C1 segment of cervical spinal cord (tissue), 14 donors: Measurements from ENCODE around the gene HTRA2.

Experiments
- DNase-seq, 14 donors: peaks; one replicate each; lab custom pipeline; 2025; lab: John Stamatoyannopoulos, UW

Gene HTRA2

DNA sequence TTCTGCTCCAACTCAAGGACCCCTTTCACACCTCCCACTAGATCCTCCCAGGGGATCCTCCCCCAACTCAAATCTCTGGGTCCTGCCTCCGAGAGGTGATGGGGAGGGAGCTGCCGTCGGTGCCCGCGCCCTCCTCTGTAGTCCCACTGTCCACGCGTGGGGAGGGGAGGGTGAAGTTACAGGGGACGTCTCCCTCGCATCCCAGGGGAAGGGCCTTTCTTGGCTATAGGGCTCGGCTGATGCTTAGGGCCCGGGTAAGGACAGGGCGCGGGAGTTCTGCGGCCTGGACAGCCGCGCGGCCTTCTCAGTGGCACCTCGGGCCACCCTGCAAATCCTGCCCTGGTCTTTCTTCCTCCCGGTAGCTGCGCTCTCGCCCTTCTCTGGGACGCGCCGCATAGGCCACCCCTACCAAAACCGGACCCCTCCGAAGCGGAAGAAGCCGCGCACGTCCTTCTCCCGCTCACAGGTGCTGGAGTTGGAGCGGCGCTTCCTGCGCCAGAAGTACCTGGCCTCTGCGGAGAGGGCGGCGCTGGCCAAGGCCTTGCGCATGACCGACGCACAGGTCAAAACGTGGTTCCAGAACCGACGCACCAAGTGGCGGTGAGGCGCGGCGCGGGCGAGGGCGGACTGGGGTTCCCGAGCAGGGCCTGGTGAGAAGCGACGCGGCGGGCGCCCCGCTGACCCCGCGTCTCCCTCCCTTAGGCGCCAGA is 14.3 kb upstream of the HTRA2 start:
- no peak for DNase-seq

DNA sequence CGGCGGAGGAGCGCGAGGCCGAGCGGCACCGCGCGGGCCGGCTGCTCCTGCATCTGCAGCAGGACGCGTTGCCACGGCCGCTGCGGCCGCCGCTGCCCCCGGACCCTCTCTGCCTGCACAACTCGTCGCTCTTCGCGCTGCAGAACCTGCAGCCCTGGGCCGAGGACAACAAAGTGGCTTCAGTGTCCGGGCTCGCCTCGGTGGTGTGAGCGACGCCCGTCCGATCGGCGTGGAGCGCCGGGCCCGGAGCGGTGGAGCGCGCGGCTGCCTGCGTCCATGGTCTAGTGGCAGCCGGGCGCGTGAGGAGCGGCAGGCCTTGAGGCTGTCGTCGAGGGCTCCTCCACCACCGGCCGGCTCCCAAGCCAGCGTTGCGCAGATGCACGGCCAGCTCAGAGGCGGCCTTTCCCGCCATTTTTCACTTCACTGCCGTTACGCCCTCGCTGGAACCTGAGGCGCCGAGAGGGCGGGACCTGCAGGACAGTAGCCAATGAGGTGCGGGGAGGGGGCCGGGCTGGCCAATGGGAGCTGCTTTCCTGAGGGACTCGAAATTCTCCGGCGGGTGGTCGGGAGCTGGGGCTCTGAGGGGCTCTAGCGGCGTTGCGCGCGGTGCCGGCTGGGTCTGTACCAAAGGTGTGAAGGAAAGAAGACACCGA is 13.6 kb upstream of the HTRA2 start:
- peak in 6 of 14 donors; percentile 2 to 39 (median 6) for DNase-seq

DNA sequence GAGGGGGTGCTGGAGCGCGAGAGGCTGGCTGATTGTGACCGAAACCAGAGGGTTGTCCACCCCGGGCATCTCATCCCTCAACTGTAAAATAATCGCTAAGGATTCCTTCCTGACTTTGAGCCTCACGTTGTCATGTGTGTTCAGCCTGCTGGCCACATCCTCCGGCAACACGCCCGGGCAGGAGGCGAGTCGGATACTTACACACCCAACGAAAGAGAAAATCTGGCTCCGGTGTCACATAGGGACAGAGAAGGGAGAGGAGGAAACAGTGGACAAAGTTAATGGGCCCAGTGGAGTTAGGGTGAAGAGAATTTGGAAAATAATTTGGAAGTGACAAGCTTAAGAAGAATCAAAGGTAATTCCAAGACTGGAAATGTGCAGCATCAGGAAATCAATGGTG is 13.1 kb upstream of the HTRA2 start:
- DNase-seq: no peak

DNA sequence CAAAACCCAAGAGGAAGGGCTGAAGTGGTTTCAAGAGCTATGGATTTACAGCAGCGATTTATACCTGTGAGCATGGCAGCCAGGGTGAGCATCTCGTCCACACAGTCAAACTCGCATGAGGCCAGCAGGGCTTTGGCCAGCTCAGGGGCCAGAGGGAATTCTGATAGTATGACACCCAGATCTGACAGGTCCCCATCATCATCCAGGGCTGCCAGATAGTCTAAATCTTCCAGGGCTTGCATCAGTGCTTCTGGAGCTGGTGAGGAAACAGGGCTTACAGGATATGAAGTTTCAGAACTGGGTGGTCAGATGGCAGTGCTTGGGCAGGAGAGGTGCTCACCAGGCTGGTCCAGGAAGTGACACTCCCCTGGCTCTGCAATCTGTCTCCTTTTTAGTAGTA is 7.2 kb upstream of the HTRA2 start:
- DNase-seq: no peak

DNA sequence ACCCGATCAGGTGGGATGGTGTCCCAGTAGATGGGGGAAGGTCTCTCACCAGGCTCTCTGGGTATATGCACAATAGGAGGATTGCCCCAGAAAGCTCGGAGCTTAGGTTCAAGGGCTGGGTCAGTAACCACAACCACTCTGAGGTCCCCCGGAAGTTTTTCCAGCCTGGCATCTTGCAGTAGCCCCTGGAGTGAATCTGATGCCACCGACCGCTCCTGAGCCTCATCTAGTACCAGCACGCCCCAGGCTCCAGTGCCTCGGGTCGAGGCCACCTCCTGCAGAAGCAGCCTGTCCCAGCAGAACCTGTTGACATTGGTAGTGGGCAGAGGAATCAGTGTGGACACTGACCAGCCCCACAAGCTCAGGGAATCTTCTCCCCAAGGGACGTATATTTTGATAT is 5.7 kb upstream of the HTRA2 start:
- DNase-seq: no peak

DNA sequence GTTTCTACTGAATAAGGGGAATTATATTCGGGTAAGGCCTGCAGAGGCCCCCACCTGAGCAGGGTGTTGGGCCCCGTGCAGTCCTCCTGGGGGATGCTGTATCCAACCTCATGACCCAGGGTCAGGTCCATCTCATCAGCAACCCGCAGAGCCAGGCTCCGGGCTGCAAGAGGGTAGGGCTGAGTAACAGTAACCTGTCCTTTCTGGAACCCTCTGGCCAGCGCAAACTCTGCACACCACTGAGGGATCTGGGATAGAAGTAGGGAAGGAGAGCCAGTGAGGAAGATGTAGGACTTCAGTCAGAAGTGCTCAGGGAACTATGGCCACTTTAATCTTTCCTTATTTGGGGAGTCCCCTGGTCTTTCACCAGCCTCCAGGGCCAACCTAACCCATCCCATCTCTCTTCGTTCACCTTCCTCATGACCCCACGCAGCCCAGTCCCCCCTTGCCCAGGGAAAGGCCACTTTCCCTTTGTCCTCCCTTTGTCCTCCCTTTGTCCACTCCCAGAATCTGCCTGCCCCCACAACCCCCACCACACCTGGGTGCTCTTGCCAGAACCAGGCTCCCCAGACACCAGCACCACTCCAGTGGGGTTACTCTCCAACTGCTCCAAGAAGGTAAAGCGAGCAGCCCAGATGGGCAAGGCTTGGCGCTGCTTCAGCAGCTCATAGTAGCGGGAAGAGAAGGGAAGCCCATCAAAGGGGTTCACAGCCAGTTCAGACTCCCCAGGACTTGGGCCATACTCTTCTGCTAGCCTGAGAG is 4.6 kb upstream of the HTRA2 start:
- no peak for DNase-seq

DNA sequence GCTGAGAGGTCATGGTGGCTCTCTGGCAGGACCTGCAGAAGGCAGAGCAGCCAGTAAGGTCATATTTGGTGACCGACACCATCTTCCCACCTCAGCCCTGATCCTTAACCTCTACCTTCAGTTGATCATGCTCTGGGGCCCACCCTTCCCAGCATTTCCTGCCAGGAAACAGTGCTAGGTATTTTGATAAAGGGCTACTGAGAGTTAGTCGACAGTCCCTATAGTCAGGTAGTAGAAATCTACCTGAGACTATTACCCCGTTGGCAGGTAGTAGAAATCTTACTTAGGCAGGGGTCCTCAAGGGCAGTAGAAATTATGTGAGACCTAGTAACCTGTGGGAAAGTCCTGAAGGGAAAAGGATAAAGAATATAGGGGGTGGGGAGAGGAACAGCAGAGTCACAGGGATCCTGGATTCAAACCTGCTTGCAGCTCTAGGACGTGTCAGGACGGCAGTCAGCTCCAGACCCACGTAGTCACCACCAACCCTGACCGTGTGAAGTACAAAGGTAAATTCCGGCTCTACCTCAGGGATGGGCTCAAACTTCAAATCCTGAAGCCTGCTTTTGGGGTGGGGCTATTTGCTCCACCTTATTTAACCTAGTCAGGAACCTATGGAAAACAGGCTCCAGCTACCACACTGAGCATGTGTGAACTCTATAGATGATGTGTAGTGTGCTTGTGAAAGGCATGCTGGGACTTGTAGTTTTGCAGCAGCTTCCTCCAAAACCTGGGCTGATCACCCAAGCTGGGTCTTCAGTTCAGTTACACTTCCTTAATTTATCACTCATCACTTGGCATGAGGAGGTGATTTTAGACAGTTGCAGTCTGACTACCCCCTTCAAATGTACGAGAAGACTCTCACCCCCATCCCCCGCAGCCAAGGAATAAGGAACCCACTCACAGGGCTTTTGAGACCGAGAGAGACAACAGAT is 3.8 kb upstream of the HTRA2 start, which contains the start of gene DQX1:
Gene DQX1 (minus strand): TSS at position 515 of the 932 bp plus-strand sequence. CDS start 502 bp downstream, at position 13.
- DNase-seq: no peak

DNA sequence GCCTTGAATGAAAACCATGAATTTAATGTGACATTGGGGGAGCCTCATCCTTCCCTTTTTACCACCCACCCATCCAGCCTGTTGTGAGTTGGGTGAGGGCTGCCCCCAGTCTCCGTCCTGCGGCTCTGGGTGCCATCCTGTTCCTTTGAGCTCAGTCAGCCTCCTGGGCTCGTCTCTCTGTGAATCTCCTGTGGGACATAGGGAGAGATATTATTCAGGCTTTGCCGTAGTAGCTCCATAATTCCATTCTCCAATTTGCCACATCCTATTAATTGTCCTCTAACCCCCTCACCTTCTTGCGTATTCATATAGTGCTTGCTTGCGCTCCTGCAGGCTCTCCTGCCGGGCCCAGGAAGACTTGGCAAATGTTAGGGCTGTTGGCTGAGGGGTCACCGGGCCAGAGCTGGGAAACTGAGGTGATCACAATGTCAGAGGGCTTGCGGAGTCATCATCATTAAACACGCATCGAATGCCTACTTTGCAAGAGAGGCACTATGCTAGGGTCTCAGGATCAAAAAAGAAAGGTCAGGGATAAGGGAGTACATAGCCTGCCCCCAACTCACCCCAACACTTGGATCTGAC is 3.0 kb upstream of the HTRA2 start:
- DNase-seq: no peak

DNA sequence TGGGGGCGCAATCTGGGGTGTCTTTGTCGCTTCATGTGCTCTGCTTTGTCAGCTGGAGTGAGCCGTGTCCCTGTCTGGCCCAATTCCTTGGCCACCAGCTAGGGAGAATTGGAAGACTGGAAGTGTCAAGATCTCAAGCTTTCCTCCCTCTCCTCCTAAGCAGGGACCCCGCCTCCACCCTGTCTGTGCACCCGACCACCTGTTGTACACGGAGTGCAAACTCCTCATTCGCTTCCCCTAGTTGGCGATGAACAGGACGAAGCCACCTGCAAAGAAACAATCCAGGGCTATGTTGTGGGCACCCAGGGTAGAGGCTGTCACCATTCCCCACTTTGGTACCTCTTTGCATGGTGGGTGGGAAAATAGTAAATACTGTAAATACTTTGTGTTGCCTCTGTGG is 2.0 kb upstream of the HTRA2 start:
- DNase-seq: no peak

DNA sequence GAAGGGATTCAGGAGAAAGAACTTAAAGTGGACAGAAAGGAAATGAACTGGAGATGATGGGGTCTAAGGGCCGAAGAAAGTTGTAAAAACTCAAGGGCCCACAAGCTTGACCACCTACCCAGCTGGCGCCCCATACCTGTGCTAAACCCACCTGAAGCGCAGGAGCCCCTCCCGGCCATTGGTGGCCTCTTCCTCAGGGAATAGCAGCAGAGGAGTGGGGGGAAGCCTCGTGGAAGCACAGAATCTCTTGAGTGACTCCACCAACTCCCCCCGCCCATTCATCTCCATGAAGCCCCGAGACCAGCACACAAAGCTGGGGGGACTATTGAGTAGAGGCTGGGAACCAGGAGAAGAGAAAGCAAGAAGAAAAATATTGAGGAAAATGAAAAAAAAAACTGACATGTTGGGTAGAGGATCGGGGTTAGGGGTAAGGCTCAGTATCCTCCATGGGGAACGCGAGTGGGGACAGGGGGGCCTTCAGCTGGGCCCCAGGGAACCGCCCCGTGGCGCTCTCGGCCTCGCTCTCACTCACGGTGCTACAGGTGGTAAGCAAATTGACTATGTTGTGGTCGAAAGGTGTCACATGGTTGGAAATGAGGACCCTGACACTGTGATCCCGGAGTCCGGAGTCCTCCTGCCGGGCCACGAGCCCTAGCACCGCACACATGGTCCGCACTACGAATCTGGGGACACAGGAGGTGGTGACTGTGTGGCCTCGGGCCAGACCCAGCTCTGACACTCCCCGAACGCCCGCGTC is 955 bp upstream of the HTRA2 start:
- DNase-seq: no peak

DNA sequence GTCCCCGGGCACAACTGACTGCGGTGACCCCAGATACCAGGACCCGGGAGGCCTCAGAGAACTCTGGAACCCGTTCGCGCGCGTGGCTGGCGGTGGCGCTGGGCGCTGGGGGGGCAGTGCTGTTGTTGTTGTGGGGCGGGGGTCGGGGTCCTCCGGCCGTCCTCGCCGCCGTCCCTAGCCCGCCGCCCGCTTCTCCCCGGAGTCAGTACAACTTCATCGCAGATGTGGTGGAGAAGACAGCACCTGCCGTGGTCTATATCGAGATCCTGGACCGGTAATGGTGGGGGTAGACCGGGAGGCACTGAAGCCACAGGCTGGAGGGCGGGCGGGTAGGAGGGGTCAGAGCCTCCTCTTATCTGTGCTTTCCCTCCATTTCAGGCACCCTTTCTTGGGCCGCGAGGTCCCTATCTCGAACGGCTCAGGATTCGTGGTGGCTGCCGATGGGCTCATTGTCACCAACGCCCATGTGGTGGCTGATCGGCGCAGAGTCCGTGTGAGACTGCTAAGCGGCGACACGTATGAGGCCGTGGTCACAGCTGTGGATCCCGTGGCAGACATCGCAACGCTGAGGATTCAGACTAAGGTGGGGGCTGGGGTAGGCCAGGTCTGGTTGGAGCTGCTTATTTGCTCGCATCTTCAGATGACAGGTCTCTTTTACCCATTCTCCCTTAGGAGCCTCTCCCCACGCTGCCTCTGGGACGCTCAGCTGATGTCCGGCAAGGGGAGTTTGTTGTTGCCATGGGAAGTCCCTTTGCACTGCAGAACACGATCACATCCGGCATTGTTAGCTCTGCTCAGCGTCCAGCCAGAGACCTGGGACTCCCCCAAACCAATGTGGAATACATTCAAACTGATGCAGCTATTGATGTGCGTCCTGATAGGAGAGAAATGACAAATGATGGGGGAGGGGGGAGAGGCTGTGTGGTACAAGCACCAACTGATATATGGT is 780 bp downstream of the HTRA2 start:
- peak in 7 of 14 donors; percentile 19 to 67 (median 46) for DNase-seq

DNA sequence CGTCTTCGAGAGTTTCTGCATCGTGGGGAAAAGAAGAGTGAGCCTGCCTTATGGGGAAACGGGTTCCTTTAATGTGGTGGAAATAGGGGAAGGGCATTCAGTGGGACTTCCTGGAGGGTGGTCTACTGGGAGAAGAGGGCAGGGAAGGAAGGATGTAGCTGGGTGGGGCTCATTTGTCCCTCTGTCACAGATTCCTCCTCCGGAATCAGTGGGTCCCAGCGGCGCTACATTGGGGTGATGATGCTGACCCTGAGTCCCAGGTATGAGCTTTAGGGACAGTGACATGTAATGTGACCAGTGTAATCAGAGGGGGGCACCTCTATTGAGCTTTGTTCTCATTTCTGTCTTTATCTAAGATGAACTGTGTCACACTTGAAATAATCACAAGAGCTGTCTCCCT is 1.9 kb downstream of the HTRA2 start:
- DNase-seq: no peak

DNA sequence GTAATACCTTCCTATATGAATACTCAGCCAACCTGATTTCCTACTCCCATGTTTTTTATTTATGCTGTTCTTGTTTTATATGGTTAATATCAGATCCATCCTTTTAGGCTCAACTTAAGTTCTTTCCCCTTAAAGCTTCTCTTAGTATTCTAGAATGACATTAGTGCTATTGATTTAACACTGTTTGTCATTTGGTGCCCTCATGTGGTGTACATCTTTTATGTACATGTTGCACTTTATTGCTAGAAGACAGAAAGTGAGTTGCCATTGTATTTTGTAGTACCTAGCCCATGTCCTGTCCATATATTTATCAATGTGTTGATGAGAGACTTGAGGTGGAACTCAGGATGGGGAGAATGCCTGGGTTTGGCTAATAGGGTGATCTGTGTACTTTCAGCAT is 2.5 kb downstream of the HTRA2 start:
- no peak for DNase-seq

DNA sequence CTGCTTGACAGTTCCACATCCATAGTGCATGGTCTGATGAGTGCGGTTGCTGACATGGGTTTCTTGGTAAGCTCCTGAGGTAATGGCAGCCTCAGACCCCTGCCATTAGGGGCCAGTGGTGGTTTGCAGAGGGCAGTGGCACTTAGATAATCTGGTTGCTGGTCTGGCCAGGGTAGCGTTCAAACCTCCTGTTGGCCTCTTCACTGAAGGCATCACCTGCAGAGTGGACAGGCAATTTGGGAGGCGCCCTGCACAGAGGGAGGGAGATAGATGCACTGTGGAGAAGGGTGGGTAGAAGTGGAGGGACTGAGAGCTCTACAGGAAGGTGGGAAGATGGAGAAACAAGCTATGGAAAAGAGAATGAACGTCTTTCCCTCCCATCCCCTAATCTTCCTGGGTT is 3.7 kb downstream of the HTRA2 start:
- DNase-seq: no peak

DNA sequence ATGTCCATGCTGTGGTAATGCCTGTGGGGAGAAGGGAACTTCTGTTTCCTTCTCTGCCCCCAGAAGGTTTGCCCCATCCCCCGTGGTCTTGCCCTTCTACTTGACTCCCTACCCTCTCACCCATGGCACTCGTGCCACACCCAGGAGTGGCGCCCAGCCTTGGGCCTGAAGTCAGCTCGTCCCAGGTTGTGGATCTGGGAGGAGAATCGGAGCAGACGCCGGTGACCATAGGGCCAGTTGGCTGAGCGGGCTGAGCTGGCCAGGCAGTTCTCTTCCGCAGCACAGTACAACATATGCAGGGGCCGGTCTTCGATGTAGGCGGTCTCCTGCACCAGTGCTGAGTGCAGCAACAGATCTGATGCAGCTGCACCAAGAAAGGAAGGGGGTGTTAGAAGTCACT is 4.7 kb downstream of the HTRA2 start:
- DNase-seq: no peak

DNA sequence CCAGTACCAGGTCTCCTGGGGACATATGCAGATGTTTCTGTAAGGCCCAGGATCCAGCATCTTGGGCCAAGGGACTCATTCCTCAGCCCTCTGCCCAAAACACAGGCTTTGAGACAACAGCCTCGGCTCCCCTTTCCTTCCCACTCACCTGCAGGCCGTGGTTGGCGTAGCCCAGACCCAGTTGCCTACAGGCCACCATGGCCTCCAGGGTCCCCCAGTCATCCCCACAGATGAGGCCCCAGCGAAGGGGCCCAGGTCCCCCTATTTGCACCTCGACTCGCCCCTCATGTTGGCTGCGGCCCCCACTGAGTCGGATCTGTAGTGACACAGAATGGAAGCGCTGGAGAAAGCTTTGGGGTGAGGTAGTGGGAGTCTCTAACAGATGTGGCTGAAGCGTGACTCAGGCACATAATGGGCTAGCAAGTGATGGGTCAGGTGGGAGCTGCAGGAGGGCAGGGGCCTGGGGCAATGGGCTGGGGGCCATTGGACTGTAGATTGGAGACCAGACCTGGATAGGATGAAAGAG is 5.8 kb downstream of the HTRA2 start:
- DNase-seq: no peak

DNA sequence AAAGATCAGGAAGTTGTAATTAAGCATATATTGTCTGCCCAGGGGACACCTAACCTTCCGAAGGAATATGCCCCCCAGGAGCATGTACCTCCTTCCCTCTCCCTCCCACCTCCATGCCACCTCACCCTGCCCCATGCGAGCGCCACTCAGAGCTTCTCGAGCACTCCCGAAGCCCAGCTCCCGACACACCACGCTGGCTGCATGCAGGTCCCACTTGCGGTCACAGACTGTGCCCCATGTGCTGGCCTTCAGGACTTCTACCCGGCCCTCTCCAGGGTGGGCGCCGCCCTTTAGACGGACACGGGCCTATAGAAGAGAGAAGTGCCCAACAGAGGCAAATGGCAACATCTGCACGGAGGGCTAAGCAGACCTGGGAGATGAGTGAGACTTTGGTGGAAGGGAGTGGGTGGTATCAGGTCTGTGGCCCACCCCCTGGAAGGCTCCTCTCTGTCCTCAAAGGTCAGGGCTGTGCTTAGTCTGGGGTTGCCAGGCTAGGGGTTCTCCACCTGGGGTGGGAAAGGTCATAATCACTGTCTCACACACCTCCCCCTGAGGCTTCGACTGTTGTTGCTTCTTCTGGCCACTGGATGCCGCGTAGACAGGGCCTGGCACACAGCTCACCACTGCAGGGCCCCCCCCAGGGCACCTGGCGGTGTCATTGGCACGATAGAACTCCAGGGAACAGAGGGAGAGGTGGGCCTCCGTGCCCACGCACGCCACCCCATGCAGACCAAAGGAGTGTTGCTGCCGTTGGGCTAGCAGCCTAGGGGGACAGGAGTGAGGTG is 6.6 kb downstream of the HTRA2 start:
- no peak for DNase-seq

DNA sequence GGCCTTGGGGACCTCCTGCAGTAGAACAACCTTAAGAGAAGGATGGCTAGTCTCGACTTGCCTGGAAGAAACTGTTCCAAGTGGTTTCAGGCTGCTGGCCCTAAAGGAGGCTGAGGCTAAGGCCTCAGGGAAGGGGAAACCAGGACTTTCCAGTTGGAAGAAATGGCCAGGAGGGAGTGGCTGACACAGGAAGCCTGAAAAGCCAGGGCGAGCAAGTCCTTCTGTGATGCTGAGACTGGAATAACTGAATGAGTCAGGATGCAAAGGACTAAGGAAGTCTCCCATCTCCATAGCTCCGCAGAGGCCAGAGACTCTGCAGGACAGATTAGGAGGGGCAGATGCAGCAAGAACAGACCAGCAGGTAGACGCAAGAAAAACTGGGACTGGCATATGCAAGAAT is 7.4 kb downstream of the HTRA2 start:
- no peak for DNase-seq
